GM12864 (cell line): ENCODE data around the gene CYP27B1.
A peak's percentile ranks its signal among the peaks of the same experiment; 100 is the strongest.

Source experiments
- DNase-seq: peaks from one replicate; pipeline ENCODE4 v3.0.0-alpha.2; 2011; ENCODE audit warnings: low read depth
- H3K4me3 ChIP-seq: 2 replicates; pipeline ENCODE4 v1.5.1; 2011; ENCODE audit warnings: mild to moderate bottlenecking, low read depth, low read length, control low read depth
- CTCF ChIP-seq: IDR thresholded peaks from 2 replicates; pipeline ENCODE4 v1.5.1; 2011; ENCODE audit warnings: low read depth, mild to moderate bottlenecking, moderate library complexity, low read length, control low read depth, inconsistent platforms; ENCODE audit errors: missing control alignments

Gene CYP27B1

GRCh38 chr12:57811028-57811755 lies 44.3 kb upstream of the CYP27B1 start:
- no peak for TF ChIP-seq CTCF
- DNase-seq = no peak
- H3K4me3 ChIP-seq = no peak overlapping the region

- H3K4me3 ChIP-seq = no peak overlapping the region
- no peak for DNase-seq
- no peak for TF ChIP-seq CTCF
These were observed 43.6 kb upstream of the CYP27B1 start for GRCh38 chr12:57810450-57810849.

GRCh38 chr12:57809425-57809824 lies 42.5 kb upstream of the CYP27B1 start:
- no peak overlapping the region for H3K4me3 ChIP-seq
- no peak for TF ChIP-seq CTCF
- DNase-seq = no peak

GRCh38 chr12:57808351-57808750 lies 41.5 kb upstream of the CYP27B1 start:
- no peak overlapping the region for H3K4me3 ChIP-seq
- no peak for DNase-seq
- TF ChIP-seq CTCF = no peak

GRCh38 chr12:57807285-57807684 lies 40.4 kb upstream of the CYP27B1 start:
- TF ChIP-seq CTCF = no peak
- no peak overlapping the region for H3K4me3 ChIP-seq
- DNase-seq = no peak

- H3K4me3 ChIP-seq = no peak overlapping the region
- TF ChIP-seq CTCF = no peak
- DNase-seq = no peak
These were observed 39.8 kb upstream of the CYP27B1 start for GRCh38 chr12:57806677-57807076.

- no peak for DNase-seq
- H3K4me3 ChIP-seq = no peak overlapping the region
- TF ChIP-seq CTCF = peak; percentile 82
These were observed 36.5 kb upstream of the CYP27B1 start for GRCh38 chr12:57803319-57803893.
